Nasal cavity respiratory epithelium epithelial cell of viscerocranial mucosa (primary cell): ENCODE measurements around the gene MCM6. TPM values are rescaled to one million over a fixed set of nuclear protein-coding genes. Genes with fewer than 3 reads are reported as not detected.

Source experiments
- total RNA-seq: library from RNA; depleted of rRNA; stranded (reverse); fragments of >200 nt; gene quantifications from 2 replicates; pipeline ENCODE4 v1.2.3, GENCODE V29; 2014

Gene MCM6
- total RNA-seq, result 5.1 and 5.8 TPM in 2 replicates

GRCh38 chr2:135876066-135876711 lies at the start of gene MCM6:
Gene MCM6 (minus strand): TSS chr2:135876443. CDS start chr2:135876365, 78 bp downstream.

GRCh38 chr2:135836596-135837270 lies 39.5 kb downstream of the MCM6 start, which contains the start of gene LCT:
Gene LCT (minus strand): TSS chr2:135837184. CDS start chr2:135837169, 15 bp downstream.

Other genes starting within 250 kb of the MCM6 start
- 60.5 and 90.5 TPM in 2 replicates for gene UBXN4, start 134.6 kb downstream of the MCM6 start, total RNA-seq
- 0.07 TPM in 1 of 2 replicates, not detected in the other for gene LCT, start 39.3 kb downstream of the MCM6 start, total RNA-seq
- gene DARS1, start 109.2 kb upstream of the MCM6 start, total RNA-seq, result 80.3 and 142 TPM in 2 replicates
- gene CXCR4, start 241.7 kb upstream of the MCM6 start, total RNA-seq, result not detected in 2 replicates